GM23338 (cell line): ENCODE data around the gene PSEN2.

Experiments used
- CREB1 ChIP-seq: fragments of 250-450 bp; sonication (Bioruptor Pico); IDR thresholded peaks from 2 replicates; pipeline ENCODE4 v1.5.0; 2020; ENCODE audit warnings: low read depth, mild to moderate bottlenecking, moderate library complexity
- EZH2 ChIP-seq: fragments of 200-600 bp; sonication (generic); IDR thresholded peaks from one replicate; pipeline ENCODE4 v1.8.0; 2017; ENCODE audit warnings: antibody characterized with exemption, mild to moderate bottlenecking, low read depth; ENCODE audit not compliant: unreplicated experiment
- EZH2phosphoT487 ChIP-seq: fragments of 200-600 bp; sonication (generic); IDR thresholded peaks from one replicate; pipeline ENCODE4 v1.8.1; 2018; ENCODE audit warnings: antibody characterized with exemption; ENCODE audit not compliant: unreplicated experiment
- POLR2AphosphoS5 ChIP-seq: IDR thresholded peaks from 2 replicates; pipeline ENCODE4 v1.6.1; 2016; ENCODE audit warnings: antibody characterized with exemption, low read depth
- REST ChIP-seq: IDR thresholded peaks from one replicate; pipeline ENCODE4 v1.6.1; 2018; ENCODE audit warnings: antibody characterized with exemption; ENCODE audit not compliant: unreplicated experiment
- TF ChIP-seq, protein P1 (sequence below), 2 experiments: fragments of 200-600 bp in 1 of 2; sonication (generic) in 1 of 2; conservative IDR thresholded peaks; 2 replicates each; pipeline versions ENCODE4 v1.5.1 to v1.6.1; 2016 to 2017; ENCODE audit warnings: antibody characterized with exemption in 2 of 2, low read depth in 2 of 2, mild to moderate bottlenecking in 2 of 2, moderate library complexity in 1 of 2
- TF ChIP-seq, protein P2 (sequence below): fragments of 250-450 bp; sonication (Bioruptor Pico); IDR thresholded peaks from 2 replicates; pipeline ENCODE4 v1.5.0; 2020; ENCODE audit warnings: mild to moderate bottlenecking, moderate library complexity

DNA sequence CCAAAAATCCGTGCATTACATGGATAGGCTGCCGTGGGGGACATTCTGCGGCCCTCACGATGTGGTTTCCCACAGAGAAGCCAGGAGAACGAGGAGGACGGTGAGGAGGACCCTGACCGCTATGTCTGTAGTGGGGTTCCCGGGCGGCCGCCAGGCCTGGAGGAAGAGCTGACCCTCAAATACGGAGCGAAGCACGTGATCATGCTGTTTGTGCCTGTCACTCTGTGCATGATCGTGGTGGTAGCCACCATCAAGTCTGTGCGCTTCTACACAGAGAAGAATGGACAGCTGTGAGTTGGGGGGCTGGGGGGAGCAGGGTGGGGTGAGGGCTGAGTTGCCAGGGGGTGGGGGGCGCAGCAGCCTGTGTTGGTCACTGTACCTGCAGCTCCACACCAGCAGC, 13.2 kb downstream of the PSEN2 start:
- TF ChIP-seq, protein P1, sequence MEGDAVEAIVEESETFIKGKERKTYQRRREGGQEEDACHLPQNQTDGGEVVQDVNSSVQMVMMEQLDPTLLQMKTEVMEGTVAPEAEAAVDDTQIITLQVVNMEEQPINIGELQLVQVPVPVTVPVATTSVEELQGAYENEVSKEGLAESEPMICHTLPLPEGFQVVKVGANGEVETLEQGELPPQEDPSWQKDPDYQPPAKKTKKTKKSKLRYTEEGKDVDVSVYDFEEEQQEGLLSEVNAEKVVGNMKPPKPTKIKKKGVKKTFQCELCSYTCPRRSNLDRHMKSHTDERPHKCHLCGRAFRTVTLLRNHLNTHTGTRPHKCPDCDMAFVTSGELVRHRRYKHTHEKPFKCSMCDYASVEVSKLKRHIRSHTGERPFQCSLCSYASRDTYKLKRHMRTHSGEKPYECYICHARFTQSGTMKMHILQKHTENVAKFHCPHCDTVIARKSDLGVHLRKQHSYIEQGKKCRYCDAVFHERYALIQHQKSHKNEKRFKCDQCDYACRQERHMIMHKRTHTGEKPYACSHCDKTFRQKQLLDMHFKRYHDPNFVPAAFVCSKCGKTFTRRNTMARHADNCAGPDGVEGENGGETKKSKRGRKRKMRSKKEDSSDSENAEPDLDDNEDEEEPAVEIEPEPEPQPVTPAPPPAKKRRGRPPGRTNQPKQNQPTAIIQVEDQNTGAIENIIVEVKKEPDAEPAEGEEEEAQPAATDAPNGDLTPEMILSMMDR (conservative IDR thresholded peaks at IDR 0.05; ENCODE audit: low read depth in 2 of 2), result no peak
- TF ChIP-seq, protein P2, sequence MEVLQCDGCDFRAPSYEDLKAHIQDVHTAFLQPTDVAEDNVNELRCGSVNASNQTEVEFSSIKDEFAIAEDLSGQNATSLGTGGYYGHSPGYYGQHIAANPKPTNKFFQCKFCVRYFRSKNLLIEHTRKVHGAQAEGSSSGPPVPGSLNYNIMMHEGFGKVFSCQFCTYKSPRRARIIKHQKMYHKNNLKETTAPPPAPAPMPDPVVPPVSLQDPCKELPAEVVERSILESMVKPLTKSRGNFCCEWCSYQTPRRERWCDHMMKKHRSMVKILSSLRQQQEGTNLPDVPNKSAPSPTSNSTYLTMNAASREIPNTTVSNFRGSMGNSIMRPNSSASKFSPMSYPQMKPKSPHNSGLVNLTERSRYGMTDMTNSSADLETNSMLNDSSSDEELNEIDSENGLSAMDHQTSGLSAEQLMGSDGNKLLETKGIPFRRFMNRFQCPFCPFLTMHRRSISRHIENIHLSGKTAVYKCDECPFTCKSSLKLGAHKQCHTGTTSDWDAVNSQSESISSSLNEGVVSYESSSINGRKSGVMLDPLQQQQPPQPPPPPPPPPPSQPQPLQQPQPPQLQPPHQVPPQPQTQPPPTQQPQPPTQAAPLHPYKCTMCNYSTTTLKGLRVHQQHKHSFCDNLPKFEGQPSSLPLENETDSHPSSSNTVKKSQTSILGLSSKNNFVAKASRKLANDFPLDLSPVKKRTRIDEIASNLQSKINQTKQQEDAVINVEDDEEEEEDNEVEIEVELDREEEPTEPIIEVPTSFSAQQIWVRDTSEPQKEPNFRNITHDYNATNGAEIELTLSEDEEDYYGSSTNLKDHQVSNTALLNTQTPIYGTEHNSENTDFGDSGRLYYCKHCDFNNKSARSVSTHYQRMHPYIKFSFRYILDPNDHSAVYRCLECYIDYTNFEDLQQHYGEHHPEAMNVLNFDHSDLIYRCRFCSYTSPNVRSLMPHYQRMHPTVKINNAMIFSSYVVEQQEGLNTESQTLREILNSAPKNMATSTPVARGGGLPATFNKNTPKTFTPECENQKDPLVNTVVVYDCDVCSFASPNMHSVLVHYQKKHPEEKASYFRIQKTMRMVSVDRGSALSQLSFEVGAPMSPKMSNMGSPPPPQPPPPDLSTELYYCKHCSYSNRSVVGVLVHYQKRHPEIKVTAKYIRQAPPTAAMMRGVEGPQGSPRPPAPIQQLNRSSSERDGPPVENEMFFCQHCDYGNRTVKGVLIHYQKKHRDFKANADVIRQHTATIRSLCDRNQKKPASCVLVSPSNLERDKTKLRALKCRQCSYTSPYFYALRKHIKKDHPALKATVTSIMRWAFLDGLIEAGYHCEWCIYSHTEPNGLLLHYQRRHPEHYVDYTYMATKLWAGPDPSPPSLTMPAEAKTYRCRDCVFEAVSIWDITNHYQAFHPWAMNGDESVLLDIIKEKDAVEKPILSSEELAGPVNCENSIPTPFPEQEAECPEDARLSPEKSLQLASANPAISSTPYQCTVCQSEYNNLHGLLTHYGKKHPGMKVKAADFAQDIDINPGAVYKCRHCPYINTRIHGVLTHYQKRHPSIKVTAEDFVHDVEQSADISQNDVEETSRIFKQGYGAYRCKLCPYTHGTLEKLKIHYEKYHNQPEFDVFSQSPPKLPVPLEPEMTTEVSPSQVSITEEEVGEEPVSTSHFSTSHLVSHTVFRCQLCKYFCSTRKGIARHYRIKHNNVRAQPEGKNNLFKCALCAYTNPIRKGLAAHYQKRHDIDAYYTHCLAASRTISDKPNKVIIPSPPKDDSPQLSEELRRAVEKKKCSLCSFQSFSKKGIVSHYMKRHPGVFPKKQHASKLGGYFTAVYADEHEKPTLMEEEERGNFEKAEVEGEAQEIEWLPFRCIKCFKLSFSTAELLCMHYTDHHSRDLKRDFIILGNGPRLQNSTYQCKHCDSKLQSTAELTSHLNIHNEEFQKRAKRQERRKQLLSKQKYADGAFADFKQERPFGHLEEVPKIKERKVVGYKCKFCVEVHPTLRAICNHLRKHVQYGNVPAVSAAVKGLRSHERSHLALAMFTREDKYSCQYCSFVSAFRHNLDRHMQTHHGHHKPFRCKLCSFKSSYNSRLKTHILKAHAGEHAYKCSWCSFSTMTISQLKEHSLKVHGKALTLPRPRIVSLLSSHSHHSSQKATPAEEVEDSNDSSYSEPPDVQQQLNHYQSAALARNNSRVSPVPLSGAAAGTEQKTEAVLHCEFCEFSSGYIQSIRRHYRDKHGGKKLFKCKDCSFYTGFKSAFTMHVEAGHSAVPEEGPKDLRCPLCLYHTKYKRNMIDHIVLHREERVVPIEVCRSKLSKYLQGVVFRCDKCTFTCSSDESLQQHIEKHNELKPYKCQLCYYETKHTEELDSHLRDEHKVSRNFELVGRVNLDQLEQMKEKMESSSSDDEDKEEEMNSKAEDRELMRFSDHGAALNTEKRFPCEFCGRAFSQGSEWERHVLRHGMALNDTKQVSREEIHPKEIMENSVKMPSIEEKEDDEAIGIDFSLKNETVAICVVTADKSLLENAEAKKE (CRISPR knock-in tag), result no peak
- no peak for TF ChIP-seq POLR2AphosphoS5
- no peak for TF ChIP-seq EZH2phosphoT487
- TF ChIP-seq EZH2, result no peak
- no peak for TF ChIP-seq REST
- no peak for TF ChIP-seq CREB1 (CRISPR knock-in tag)
